K562 (cell line): ENCODE results near the gene PLCB4. TPM values are rescaled to one million over a fixed set of nuclear protein-coding genes. Genes with fewer than 3 reads are reported as not detected.

Experiments used
- CBFA2T3 ChIP-seq: fragments of 450-650 bp; IDR thresholded peaks from 2 replicates; pipeline ENCODE4 v1.6.1; 2017
- CSDE1 ChIP-seq, 2 experiments: fragments of 450-650 bp; IDR thresholded peaks; 2 replicates each; pipeline ENCODE4 v1.6.1; 2016; ENCODE audit warnings: mild to moderate bottlenecking in 1 of 2
- ETS2 ChIP-seq: IDR thresholded peaks from 2 replicates; pipeline ENCODE4 v1.6.1; 2016; ENCODE audit warnings: borderline replicate concordance, missing genetic modification characterization, mild to moderate bottlenecking, moderate library complexity, missing compliant biosample characterization; ENCODE audit not compliant: poor library complexity, severe bottlenecking
- HLTF ChIP-seq: fragments of 450-650 bp; IDR thresholded peaks from 2 replicates; pipeline ENCODE4 v1.6.1; 2016
- SPI1 ChIP-seq: IDR thresholded peaks from 2 replicates; pipeline ENCODE4 v1.6.1; 2011; ENCODE audit warnings: low read depth, low read length, control low read depth, borderline replicate concordance
- TAF9B ChIP-seq: fragments of 450-650 bp; IDR thresholded peaks from 2 replicates; pipeline ENCODE4 v1.6.1; 2018; ENCODE audit warnings: mild to moderate bottlenecking; ENCODE audit not compliant: partially characterized antibody
- TOE1 ChIP-seq, 2 experiments: fragments of 450-650 bp in 1 of 2; sonication (generic) in 1 of 2; formaldehyde crosslinking in 1 of 2; IDR thresholded peaks; 2 replicates each; pipeline versions ENCODE4 v1.7.1 to v1.8.0; 2016 to 2022; ENCODE audit warnings: borderline replicate concordance in 2 of 2, mild to moderate bottlenecking in 2 of 2, antibody characterized with exemption in 1 of 2, inconsistent platforms in 1 of 2, low read depth in 1 of 2, missing genetic modification reagents in 1 of 2, moderate library complexity in 1 of 2
- TSHZ1 ChIP-seq: fragments of 250-450 bp; sonication (Bioruptor Pico); IDR thresholded peaks from 2 replicates; pipeline ENCODE4 v1.4.0; 2020; ENCODE audit warnings: mild to moderate bottlenecking, moderate library complexity
- U2AF1 ChIP-seq: fragments of 200-400 bp; formaldehyde crosslinking; optimal IDR thresholded peaks from 2 replicates; pipeline ENCODE3; 2017; ENCODE audit warnings: mild to moderate bottlenecking, low read depth, low read length, moderate library complexity
- XRCC4 ChIP-seq: IDR thresholded peaks from one replicate; pipeline ENCODE4 v1.6.1; 2011; ENCODE audit not compliant: insufficient read depth, insufficient read length; ENCODE audit errors: extremely low read depth
- ZFP36 ChIP-seq: fragments of 150-350 bp; IDR thresholded peaks from 2 replicates; pipeline ENCODE4 v1.6.1; 2018; ENCODE audit warnings: low read length, low read depth; ENCODE audit not compliant: partially characterized antibody
- ZNF717 ChIP-seq: fragments of 250-450 bp; sonication (Bioruptor Pico); IDR thresholded peaks from 2 replicates; pipeline ENCODE4 v1.5.0; 2021
- polyA plus RNA-seq, 8 experiments: library from polyadenylated mRNA; depleted of rRNA in 4 of 8; stranded (reverse) in 5 of 8; unstranded in 3 of 8; fragments of >200 nt; fragmentation: Nextera tagmentation in 2 of 8; fragmentation: Illumina TruSeq in 1 of 8; extraction: Ambion mirVana in 2 of 8; extraction: Trizol in 1 of 8; gene quantifications; 2 replicates each; pipeline versions ENCODE4 v1.2.1 to v1.2.3, GENCODE V29; 2011 to 2014; ENCODE audit warnings: inconsistent platforms in 1 of 8, missing spikeins in 1 of 8
- total RNA-seq, 7 experiments: library from RNA; depleted of rRNA in 6 of 7; stranded (reverse); fragments of >200 nt in 6 of 7; fragmentation: Illumina TruSeq in 2 of 7; extraction: Trizol in 2 of 7; gene quantifications; 2 replicates each; pipeline versions ENCODE4 v1.2.1 to v1.2.3, GENCODE V29; 2011 to 2021; ENCODE audit warnings: low replicate concordance in 1 of 7
- TF ChIP-seq, protein P1 (sequence below): fragments of 200-600 bp; sonication (generic); IDR thresholded peaks from one replicate; pipeline ENCODE4 v1.6.1; 2012; ENCODE audit warnings: mild to moderate bottlenecking, low read depth, low read length, inconsistent platforms

PLCB4 gene
- total and polyA plus RNA-seq, 9 of the 15 experiments (the other 6 are each of a cell fraction or from before 2014, with no cell fraction given), result 0.20 to 2.9 (median 0.52) TPM

DNA sequence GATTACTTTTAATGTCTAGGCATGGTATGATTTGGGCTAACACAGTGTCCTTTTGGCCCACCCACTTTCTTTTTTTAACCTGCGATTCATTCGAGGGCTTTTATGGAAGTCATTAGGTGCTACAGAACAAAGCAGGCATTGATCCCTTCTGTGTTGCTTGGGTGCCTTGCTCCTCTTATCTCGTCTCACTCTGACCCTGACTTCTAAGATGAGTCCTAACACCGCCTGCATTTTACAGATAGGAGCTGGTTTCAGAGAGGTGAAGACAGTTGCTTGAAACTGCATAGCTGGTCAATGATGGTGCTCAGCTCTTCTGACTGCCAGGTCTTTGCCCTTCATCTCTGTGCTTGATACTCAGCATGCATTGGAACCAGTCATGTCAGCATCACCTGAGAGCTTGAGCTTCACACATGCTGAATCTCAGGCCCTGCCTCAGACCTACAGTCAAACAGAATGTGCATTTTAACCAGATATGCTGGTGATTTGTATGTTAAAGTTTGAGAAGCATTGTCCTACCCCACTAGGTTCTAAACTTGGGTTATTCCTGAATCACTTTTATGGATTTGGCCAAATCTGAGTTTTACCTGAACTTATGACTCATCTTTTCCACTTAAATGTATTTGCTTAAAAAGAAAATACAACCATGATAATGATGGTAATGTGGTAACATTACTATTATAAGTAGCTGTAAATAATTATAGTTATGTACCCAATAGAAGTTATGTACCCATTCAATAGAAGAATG, 142.3 kb downstream of the PLCB4 start (continued):
- TF ChIP-seq TAF9B (no peak), ZNF717 (CRISPR knock-in tag) (no peak), XRCC4 (no peak), U2AF1 (no peak), CSDE1 (IDR thresholded peaks at IDR 0.05) (no peak), SPI1 (no peak), ETS2 (tag) (no peak), HLTF (no peak), TOE1 (IDR thresholded peaks at IDR 0.05; ENCODE audit: borderline replicate concordance) (no peak), TOE1 (CRISPR knock-in tag; IDR thresholded peaks at IDR 0.05; ENCODE audit: borderline replicate concordance, low read depth) (no peak), ZFP36 (peak; percentile 65), CBFA2T3 (peak; percentile 85), TSHZ1 (no peak)
- TF ChIP-seq, protein P1, sequence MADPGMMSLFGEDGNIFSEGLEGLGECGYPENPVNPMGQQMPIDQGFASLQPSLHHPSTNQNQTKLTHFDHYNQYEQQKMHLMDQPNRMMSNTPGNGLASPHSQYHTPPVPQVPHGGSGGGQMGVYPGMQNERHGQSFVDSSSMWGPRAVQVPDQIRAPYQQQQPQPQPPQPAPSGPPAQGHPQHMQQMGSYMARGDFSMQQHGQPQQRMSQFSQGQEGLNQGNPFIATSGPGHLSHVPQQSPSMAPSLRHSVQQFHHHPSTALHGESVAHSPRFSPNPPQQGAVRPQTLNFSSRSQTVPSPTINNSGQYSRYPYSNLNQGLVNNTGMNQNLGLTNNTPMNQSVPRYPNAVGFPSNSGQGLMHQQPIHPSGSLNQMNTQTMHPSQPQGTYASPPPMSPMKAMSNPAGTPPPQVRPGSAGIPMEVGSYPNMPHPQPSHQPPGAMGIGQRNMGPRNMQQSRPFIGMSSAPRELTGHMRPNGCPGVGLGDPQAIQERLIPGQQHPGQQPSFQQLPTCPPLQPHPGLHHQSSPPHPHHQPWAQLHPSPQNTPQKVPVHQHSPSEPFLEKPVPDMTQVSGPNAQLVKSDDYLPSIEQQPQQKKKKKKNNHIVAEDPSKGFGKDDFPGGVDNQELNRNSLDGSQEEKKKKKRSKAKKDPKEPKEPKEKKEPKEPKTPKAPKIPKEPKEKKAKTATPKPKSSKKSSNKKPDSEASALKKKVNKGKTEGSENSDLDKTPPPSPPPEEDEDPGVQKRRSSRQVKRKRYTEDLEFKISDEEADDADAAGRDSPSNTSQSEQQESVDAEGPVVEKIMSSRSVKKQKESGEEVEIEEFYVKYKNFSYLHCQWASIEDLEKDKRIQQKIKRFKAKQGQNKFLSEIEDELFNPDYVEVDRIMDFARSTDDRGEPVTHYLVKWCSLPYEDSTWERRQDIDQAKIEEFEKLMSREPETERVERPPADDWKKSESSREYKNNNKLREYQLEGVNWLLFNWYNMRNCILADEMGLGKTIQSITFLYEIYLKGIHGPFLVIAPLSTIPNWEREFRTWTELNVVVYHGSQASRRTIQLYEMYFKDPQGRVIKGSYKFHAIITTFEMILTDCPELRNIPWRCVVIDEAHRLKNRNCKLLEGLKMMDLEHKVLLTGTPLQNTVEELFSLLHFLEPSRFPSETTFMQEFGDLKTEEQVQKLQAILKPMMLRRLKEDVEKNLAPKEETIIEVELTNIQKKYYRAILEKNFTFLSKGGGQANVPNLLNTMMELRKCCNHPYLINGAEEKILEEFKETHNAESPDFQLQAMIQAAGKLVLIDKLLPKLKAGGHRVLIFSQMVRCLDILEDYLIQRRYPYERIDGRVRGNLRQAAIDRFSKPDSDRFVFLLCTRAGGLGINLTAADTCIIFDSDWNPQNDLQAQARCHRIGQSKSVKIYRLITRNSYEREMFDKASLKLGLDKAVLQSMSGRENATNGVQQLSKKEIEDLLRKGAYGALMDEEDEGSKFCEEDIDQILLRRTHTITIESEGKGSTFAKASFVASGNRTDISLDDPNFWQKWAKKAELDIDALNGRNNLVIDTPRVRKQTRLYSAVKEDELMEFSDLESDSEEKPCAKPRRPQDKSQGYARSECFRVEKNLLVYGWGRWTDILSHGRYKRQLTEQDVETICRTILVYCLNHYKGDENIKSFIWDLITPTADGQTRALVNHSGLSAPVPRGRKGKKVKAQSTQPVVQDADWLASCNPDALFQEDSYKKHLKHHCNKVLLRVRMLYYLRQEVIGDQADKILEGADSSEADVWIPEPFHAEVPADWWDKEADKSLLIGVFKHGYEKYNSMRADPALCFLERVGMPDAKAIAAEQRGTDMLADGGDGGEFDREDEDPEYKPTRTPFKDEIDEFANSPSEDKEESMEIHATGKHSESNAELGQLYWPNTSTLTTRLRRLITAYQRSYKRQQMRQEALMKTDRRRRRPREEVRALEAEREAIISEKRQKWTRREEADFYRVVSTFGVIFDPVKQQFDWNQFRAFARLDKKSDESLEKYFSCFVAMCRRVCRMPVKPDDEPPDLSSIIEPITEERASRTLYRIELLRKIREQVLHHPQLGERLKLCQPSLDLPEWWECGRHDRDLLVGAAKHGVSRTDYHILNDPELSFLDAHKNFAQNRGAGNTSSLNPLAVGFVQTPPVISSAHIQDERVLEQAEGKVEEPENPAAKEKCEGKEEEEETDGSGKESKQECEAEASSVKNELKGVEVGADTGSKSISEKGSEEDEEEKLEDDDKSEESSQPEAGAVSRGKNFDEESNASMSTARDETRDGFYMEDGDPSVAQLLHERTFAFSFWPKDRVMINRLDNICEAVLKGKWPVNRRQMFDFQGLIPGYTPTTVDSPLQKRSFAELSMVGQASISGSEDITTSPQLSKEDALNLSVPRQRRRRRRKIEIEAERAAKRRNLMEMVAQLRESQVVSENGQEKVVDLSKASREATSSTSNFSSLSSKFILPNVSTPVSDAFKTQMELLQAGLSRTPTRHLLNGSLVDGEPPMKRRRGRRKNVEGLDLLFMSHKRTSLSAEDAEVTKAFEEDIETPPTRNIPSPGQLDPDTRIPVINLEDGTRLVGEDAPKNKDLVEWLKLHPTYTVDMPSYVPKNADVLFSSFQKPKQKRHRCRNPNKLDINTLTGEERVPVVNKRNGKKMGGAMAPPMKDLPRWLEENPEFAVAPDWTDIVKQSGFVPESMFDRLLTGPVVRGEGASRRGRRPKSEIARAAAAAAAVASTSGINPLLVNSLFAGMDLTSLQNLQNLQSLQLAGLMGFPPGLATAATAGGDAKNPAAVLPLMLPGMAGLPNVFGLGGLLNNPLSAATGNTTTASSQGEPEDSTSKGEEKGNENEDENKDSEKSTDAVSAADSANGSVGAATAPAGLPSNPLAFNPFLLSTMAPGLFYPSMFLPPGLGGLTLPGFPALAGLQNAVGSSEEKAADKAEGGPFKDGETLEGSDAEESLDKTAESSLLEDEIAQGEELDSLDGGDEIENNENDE, result no peak
